Caco-2 (cell line): ENCODE measurements around the gene TMF1. TPM values are rescaled to one million over a fixed set of nuclear protein-coding genes. Genes with fewer than 3 reads are reported as not detected.

Experiments
- BruUV-seq: library from RNA; stranded (reverse); fragments of 400-500 nt; replicated peaks from 2 replicates; lab custom pipeline; 2021; lab: Mats Ljungman, UMichigan
- CTCF ChIA-PET: fragments of 300-600 bp; sonication (Branson Sonifier 250); formaldehyde crosslinking; loops from one replicate; lab custom pipeline; 2022; ENCODE audit warnings: antibody characterized with exemption; lab: Charles Lee
- POLR2A ChIA-PET: fragments of 300-600 bp; sonication (Branson Sonifier 250); formaldehyde crosslinking; loops from one replicate; lab custom pipeline; 2022; ENCODE audit warnings: antibody characterized with exemption; lab: Charles Lee
- DNase-seq, 2 experiments: peaks; one replicate each; pipeline versions ENCODE4 v3.0.0 to v3.0.0-alpha.2; 2020 to 2022
- H3K27me3 ChIP-seq: replicated peaks from 2 replicates; pipeline ENCODE4 v1.6.0; 2011; ENCODE audit warnings: low read length; ENCODE audit not compliant: control insufficient read depth, insufficient read depth
- H3K36me3 ChIP-seq: 2 replicates; pipeline ENCODE4 v1.5.1; 2011; ENCODE audit warnings: low read length; ENCODE audit not compliant: control insufficient read depth, insufficient read depth
- H3K4me1 ChIP-seq: fragments of 250-450 bp; sonication (Bioruptor Pico); 2 replicates; pipeline ENCODE4 v1.5.1; 2020; ENCODE audit warnings: mild to moderate bottlenecking
- H3K4me3 ChIP-seq: 2 replicates; pipeline ENCODE4 v1.5.1; 2011; ENCODE audit warnings: low read depth, mild to moderate bottlenecking, control low read depth, low read length
- H3K9me3 ChIP-seq: fragments of 250-450 bp; sonication (Bioruptor Pico); 2 replicates; pipeline ENCODE4 v1.5.1; 2020; ENCODE audit warnings: mild to moderate bottlenecking, moderate library complexity
- H3K27ac Mint-ChIP-seq: one replicate; pipeline ENCODE4 v1.8.0; 2022; ENCODE audit warnings: mixed read lengths; ENCODE audit not compliant: unreplicated experiment
- H3K27me3 Mint-ChIP-seq: one replicate; pipeline ENCODE4 v1.8.0; 2022; ENCODE audit warnings: mixed read lengths; ENCODE audit not compliant: insufficient read depth, unreplicated experiment
- H3K36me3 Mint-ChIP-seq: one replicate; pipeline ENCODE4 v1.8.0; 2022; ENCODE audit warnings: mild to moderate bottlenecking, mixed read lengths; ENCODE audit not compliant: insufficient read depth, unreplicated experiment
- H3K4me1 Mint-ChIP-seq: one replicate; pipeline ENCODE4 v1.8.0; 2022; ENCODE audit warnings: low read depth, mixed read lengths; ENCODE audit not compliant: unreplicated experiment
- H3K4me3 Mint-ChIP-seq: one replicate; pipeline ENCODE4 v1.8.0; 2022; ENCODE audit warnings: mild to moderate bottlenecking, moderate library complexity, mixed read lengths; ENCODE audit not compliant: unreplicated experiment
- H3K9me3 Mint-ChIP-seq: one replicate; pipeline ENCODE4 v1.8.0; 2022; ENCODE audit warnings: mixed read lengths; ENCODE audit not compliant: unreplicated experiment
- intact Hi-C: fragments of 100-400 bp; cut with micrococcal nuclease; formaldehyde crosslinking; loops from one replicate; pipeline ENCODE4 v1.10.0; 2022; ENCODE audit not compliant: unreplicated experiment
- total RNA-seq: library from RNA; stranded (reverse); gene quantifications from 2 replicates; pipeline ENCODE4 v1.2.3, GENCODE V29; 2022
- TF ChIP-seq, protein P1 (sequence below), 2 experiments: fragments of 200-600 bp in 1 of 2; IDR thresholded peaks; 1 replicate in 1 of 2; 2 replicates in 1 of 2; pipeline versions ENCODE4 v1.5.1 to v1.8.0; 2011 to 2022; ENCODE audit warnings: antibody characterized with exemption in 1 of 2, control low read depth in 1 of 2, inconsistent platforms in 1 of 2, low read depth in 1 of 2, low read length in 1 of 2, mild to moderate bottlenecking in 1 of 2, moderate library complexity in 1 of 2; ENCODE audit not compliant: insufficient read depth in 1 of 2, severe bottlenecking in 1 of 2, unreplicated experiment in 1 of 2

The TMF1 gene
- total RNA-seq, 1 experiment from 2014 or later: 30.2 TPM

DNA sequence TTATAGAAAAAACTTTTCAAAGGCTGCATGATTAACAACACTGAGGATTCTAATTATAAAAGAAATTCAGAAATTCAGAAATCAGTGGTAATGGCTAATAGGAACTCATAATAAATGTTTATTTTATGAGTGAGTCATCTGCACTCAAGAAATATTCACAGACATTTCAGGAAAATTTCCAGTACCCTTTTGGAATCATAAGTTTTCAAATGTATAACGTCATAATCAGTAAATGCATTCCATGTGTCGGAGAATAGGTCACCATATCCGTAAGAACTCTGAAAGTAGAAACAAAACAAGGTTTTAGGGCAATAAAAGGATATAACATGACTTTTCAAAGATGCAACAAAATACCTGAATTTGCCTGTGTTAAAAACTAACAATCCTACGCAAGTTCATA lies 63.4 kb downstream of the TMF1 start:
- Histone ChIP-seq H3K9me3 (no peaks in the 10 kb centered on the region), H3K4me1 (no peaks in the 10 kb centered on the region), H3K27me3 (no peaks in the 10 kb centered on the region), H3K4me3 (no peak overlapping the region), H3K36me3 (peaks cover 1% of the 10 kb centered on the region; the same call in 1 of the 2 replicates)
- ChIA-PET CTCF (no interaction called here), POLR2A (no interaction called here)
- DNase-seq: no peak
- H3K27ac Mint-ChIP-seq: no peak overlapping the region
- H3K27me3 Mint-ChIP-seq: no peaks in the 10 kb centered on the region
- no peaks in the 10 kb centered on the region for H3K9me3 Mint-ChIP-seq
- intact Hi-C loops: no loop called here
- peaks cover 6% of the 10 kb centered on the region for H3K36me3 Mint-ChIP-seq
- BruUV-seq: no TSS peak
- TF ChIP-seq, protein P1, sequence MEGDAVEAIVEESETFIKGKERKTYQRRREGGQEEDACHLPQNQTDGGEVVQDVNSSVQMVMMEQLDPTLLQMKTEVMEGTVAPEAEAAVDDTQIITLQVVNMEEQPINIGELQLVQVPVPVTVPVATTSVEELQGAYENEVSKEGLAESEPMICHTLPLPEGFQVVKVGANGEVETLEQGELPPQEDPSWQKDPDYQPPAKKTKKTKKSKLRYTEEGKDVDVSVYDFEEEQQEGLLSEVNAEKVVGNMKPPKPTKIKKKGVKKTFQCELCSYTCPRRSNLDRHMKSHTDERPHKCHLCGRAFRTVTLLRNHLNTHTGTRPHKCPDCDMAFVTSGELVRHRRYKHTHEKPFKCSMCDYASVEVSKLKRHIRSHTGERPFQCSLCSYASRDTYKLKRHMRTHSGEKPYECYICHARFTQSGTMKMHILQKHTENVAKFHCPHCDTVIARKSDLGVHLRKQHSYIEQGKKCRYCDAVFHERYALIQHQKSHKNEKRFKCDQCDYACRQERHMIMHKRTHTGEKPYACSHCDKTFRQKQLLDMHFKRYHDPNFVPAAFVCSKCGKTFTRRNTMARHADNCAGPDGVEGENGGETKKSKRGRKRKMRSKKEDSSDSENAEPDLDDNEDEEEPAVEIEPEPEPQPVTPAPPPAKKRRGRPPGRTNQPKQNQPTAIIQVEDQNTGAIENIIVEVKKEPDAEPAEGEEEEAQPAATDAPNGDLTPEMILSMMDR (IDR thresholded peaks at IDR 0.05; ENCODE audit: insufficient read depth in 1 of 2, low read depth in 1 of 2, low read length in 1 of 2, severe bottlenecking in 1 of 2, unreplicated experiment in 1 of 2): no peak
- no peaks in the 10 kb centered on the region for H3K4me1 Mint-ChIP-seq
- no peak overlapping the region for H3K4me3 Mint-ChIP-seq

DNA sequence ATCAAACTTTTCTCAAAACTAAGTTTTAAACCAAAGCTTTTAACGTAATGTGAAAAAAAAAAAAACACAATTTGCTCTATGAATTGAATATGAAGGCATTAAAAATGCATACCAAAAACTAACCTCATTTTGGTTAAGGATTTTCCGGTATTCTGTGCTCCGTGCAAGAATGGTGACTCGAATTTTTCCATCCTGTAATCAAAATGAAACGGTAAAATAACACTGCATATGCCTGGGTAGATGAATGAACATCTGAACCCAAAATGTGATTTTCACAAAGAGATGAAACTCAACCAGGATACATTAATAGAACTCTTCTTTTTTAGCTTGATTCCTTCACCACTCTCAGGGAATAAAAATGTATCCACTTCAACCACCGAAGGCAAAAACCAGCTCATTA lies 64.8 kb downstream of the TMF1 start:
- H3K4me1 ChIP-seq: no peaks in the 10 kb centered on the region
- Mint-ChIP-seq H3K27ac (no peak overlapping the region), H3K27me3 (no peaks in the 10 kb centered on the region), H3K4me3 (no peak overlapping the region), H3K9me3 (no peaks in the 10 kb centered on the region), H3K36me3 (peaks cover under 1% of the 10 kb centered on the region), H3K4me1 (no peaks in the 10 kb centered on the region)
- no peak for DNase-seq
- TF ChIP-seq, protein P1 (IDR thresholded peaks at IDR 0.05; ENCODE audit: insufficient read depth in 1 of 2, low read depth in 1 of 2, low read length in 1 of 2, severe bottlenecking in 1 of 2, unreplicated experiment in 1 of 2): no peak
- ChIA-PET POLR2A (no interaction called here), CTCF (interaction anchor here (0.5 kb wide), 1 partner anchor 671 kb away, joined by 3 read pairs; no protein-coding TSS in a partner anchor)
- BruUV-seq: no TSS peak
- H3K9me3 ChIP-seq: no peaks in the 10 kb centered on the region
- no peaks in the 10 kb centered on the region for H3K27me3 ChIP-seq
- peaks cover 1% of the 10 kb centered on the region; the same call in 1 of the 2 replicates for H3K36me3 ChIP-seq
- H3K4me3 ChIP-seq: no peak overlapping the region
- intact Hi-C loops: no loop called here

GRCh38 chr3:68986496-68987208 lies 65.5 kb downstream of the TMF1 start:
- TF ChIP-seq, protein P1 (IDR thresholded peaks at IDR 0.05; ENCODE audit: insufficient read depth in 1 of 2, low read depth in 1 of 2, low read length in 1 of 2, severe bottlenecking in 1 of 2, unreplicated experiment in 1 of 2): no peak
- Mint-ChIP-seq H3K27ac (no peak overlapping the region), H3K4me3 (no peak overlapping the region), H3K9me3 (no peaks in the 10 kb centered on the region), H3K4me1 (no peaks in the 10 kb centered on the region), H3K36me3 (no peaks in the 10 kb centered on the region), H3K27me3 (no peaks in the 10 kb centered on the region)
- Histone ChIP-seq H3K4me1 (no peaks in the 10 kb centered on the region), H3K9me3 (no peaks in the 10 kb centered on the region), H3K36me3 (peaks cover 1% of the 10 kb centered on the region; the same call in 1 of the 2 replicates), H3K27me3 (no peaks in the 10 kb centered on the region), H3K4me3 (no peak overlapping the region)
- no peak for DNase-seq
- CTCF ChIA-PET: interaction anchor here (0.5 kb wide), 1 partner anchor 672 kb away, joined by 3 read pairs; no protein-coding TSS in a partner anchor
- BruUV-seq: no TSS peak
- POLR2A ChIA-PET: no interaction called here
- intact Hi-C loops: no loop called here
